Measurements from ENCODE around the gene GPC3. TPM values are rescaled to one million over a fixed set of nuclear protein-coding genes. Genes with fewer than 3 reads are reported as not detected.

The GPC3 gene
- total and polyA plus RNA-seq, 2 of the 4 experiments (the other 2 are of a cell fraction): not detected

- intact Hi-C loops (cut with micrococcal nuclease) (no loop called here), in situ Hi-C loops (cut with MboI; ENCODE audit: low sequenced_read_pairs) (no loop called here), dilution Hi-C loops (cut with HindIII; ENCODE audit: low sequenced_read_pairs, unreplicated experiment) (no loop called here)
- no peaks in the 10 kb centered on the region for H3K9me1 ChIP-seq (ENCODE audit: insufficient read depth, low read length)
- H3K36me3 ChIP-seq (ENCODE audit: control insufficient read depth, insufficient read depth, low read length): no peaks in the 10 kb centered on the region
- H2BK5ac ChIP-seq (ENCODE audit: low read depth, low read length, poor library complexity, severe bottlenecking): no peak overlapping the region
- no peak overlapping the region for H2BK15ac ChIP-seq (ENCODE audit: low read depth, low read length)
- TF ChIP-seq CEBPB (IDR thresholded peaks at IDR 0.05; ENCODE audit: low read depth, low read length) (no peak), MAFK (IDR thresholded peaks at IDR 0.05; ENCODE audit: low read depth, low read length) (no peak), RCOR1 (IDR thresholded peaks at IDR 0.05; ENCODE audit: insufficient replicate concordance, low read length) (no peak), SMC3 (IDR thresholded peaks at IDR 0.05; ENCODE audit: low read depth, low read length) (no peak), RFX5 (IDR thresholded peaks at IDR 0.05; ENCODE audit: low read depth, low read length) (no peak), POLR2A (IDR thresholded peaks at IDR 0.05; ENCODE audit: low read depth, low read length) (no peak), NFE2L2 (IDR thresholded peaks at IDR 0.05; ENCODE audit: low read depth, low read length) (no peak), MAZ (IDR thresholded peaks at IDR 0.05; ENCODE audit: borderline replicate concordance, low read depth, low read length) (no peak), BHLHE40 (IDR thresholded peaks at IDR 0.05; ENCODE audit: low read depth, low read length) (no peak), RAD21 (IDR thresholded peaks at IDR 0.05; ENCODE audit: low read length) (no peak), CHD1 (IDR thresholded peaks at IDR 0.05; ENCODE audit: low read depth, low read length) (no peak)
- TF ChIP-seq, protein P1, sequence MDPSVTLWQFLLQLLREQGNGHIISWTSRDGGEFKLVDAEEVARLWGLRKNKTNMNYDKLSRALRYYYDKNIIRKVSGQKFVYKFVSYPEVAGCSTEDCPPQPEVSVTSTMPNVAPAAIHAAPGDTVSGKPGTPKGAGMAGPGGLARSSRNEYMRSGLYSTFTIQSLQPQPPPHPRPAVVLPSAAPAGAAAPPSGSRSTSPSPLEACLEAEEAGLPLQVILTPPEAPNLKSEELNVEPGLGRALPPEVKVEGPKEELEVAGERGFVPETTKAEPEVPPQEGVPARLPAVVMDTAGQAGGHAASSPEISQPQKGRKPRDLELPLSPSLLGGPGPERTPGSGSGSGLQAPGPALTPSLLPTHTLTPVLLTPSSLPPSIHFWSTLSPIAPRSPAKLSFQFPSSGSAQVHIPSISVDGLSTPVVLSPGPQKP (IDR thresholded peaks at IDR 0.05; ENCODE audit: borderline replicate concordance, low read depth, low read length): no peak
- TF ChIP-seq, protein P2, sequence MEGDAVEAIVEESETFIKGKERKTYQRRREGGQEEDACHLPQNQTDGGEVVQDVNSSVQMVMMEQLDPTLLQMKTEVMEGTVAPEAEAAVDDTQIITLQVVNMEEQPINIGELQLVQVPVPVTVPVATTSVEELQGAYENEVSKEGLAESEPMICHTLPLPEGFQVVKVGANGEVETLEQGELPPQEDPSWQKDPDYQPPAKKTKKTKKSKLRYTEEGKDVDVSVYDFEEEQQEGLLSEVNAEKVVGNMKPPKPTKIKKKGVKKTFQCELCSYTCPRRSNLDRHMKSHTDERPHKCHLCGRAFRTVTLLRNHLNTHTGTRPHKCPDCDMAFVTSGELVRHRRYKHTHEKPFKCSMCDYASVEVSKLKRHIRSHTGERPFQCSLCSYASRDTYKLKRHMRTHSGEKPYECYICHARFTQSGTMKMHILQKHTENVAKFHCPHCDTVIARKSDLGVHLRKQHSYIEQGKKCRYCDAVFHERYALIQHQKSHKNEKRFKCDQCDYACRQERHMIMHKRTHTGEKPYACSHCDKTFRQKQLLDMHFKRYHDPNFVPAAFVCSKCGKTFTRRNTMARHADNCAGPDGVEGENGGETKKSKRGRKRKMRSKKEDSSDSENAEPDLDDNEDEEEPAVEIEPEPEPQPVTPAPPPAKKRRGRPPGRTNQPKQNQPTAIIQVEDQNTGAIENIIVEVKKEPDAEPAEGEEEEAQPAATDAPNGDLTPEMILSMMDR (conservative IDR thresholded peaks at IDR 0.05; ENCODE audit: low read depth, low read length): no peak
- TF ChIP-seq, protein P3, sequence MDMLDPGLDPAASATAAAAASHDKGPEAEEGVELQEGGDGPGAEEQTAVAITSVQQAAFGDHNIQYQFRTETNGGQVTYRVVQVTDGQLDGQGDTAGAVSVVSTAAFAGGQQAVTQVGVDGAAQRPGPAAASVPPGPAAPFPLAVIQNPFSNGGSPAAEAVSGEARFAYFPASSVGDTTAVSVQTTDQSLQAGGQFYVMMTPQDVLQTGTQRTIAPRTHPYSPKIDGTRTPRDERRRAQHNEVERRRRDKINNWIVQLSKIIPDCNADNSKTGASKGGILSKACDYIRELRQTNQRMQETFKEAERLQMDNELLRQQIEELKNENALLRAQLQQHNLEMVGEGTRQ (IDR thresholded peaks at IDR 0.05; ENCODE audit: low read depth, low read length): no peak
- no peak overlapping the region for H2AK9ac ChIP-seq (replicated peaks; ENCODE audit: low read depth, low read length, poor library complexity)
- H3K4me2 ChIP-seq (ENCODE audit: low read depth, low read length): no peak overlapping the region
- no peaks in the 10 kb centered on the region for H3K4me1 ChIP-seq (ENCODE audit: control insufficient read depth, insufficient read depth, low read length)
- H3K14ac ChIP-seq (replicated peaks; ENCODE audit: low read depth, low read length): no peak overlapping the region
- POLR2A ChIA-PET (ENCODE audit: unreplicated experiment): no interaction called here
- no peaks in the 10 kb centered on the region for H4K20me1 ChIP-seq (ENCODE audit: insufficient read depth, low read length)
- no peak overlapping the region for H4K8ac ChIP-seq (ENCODE audit: low read depth in 2 of 2, low read length in 2 of 2)
- no peak overlapping the region for H3K9ac ChIP-seq (ENCODE audit: low read depth, low read length)
- no peak overlapping the region for H3K56ac ChIP-seq (ENCODE audit: extremely low read depth, insufficient read depth, low read length)
- no peak for DNase-seq
- no peak overlapping the region for H2AK5ac ChIP-seq (ENCODE audit: low read depth, low read length)
- H2BK20ac ChIP-seq (ENCODE audit: low read depth, low read length): no peak overlapping the region
- CTCF ChIA-PET: interaction anchor here (0.6 to 1.9 kb wide), 2 partner anchors 20 to 129 kb away, joined by 3 to 7 read pairs; no protein-coding TSS in a partner anchor
- no peak overlapping the region for H4K91ac ChIP-seq (ENCODE audit: insufficient read depth, low read depth, low read length)
- H3K4ac ChIP-seq (ENCODE audit: low read depth, low read length): no peak overlapping the region
- no peak overlapping the region for H3K4me3 ChIP-seq (ENCODE audit: insufficient read depth, low read depth, low read length)
- no peak overlapping the region for H3K27ac ChIP-seq (ENCODE audit: insufficient read depth, low read length)
- H3K9me3 ChIP-seq (ENCODE audit: control insufficient read depth, insufficient read depth, low read length): no peaks in the 10 kb centered on the region
- ATAC-seq (ENCODE audit: low read depth): no peak
- no peak overlapping the region for H3K18ac ChIP-seq (ENCODE audit: low read depth, low read length)
- no peaks in the 10 kb centered on the region; the same call in 1 of the 2 replicates for H3K27me3 ChIP-seq (ENCODE audit: control insufficient read depth, insufficient read depth, low read length)
- no peak overlapping the region for H4K5ac ChIP-seq (ENCODE audit: low read depth, low read length)
- no CpG with 5 or more reads among the region's 2 CpGs for WGBS, 2 experiments (ENCODE audit: extremely low coverage in 2 of 2, insufficient read length in 1 of 2)
- no peak overlapping the region for H2AFZ ChIP-seq (replicated peaks; ENCODE audit: low read length, poor library complexity)
- no peaks in the 10 kb centered on the region for H3K79me1 ChIP-seq (ENCODE audit: low read depth in 1 of 2, low read length in 2 of 2)
- H3K23ac ChIP-seq (ENCODE audit: low read depth, low read length): no peak overlapping the region
- BruUV-seq (replicated peaks): no TSS peak
- no peak overlapping the region for H2BK120ac ChIP-seq (ENCODE audit: low read depth, low read length)
These were observed 64.3 kb downstream of the GPC3 start for GRCh38 chrX:133921086-133921485.

All from IMR-90 (cell line).